Skeletal muscle satellite cell (primary cell): ENCODE data around the gene CDX1.

Experiments used
- H3K27me3 ChIP-seq: 2 replicates; pipeline ENCODE4 v1.7.0; 2013; ENCODE audit warnings: low read length; ENCODE audit not compliant: control insufficient read depth, insufficient read depth
- H3K36me3 ChIP-seq: 2 replicates; pipeline ENCODE4 v1.7.0; 2013; ENCODE audit warnings: mild to moderate bottlenecking, control low read depth, low read length; ENCODE audit not compliant: insufficient read depth
- H3K4me1 ChIP-seq: 2 replicates; pipeline ENCODE4 v1.7.0; 2013; ENCODE audit warnings: low read length; ENCODE audit not compliant: control insufficient read depth, insufficient read depth
- H3K4me2 ChIP-seq: 2 replicates; pipeline ENCODE4 v1.7.0; 2013; ENCODE audit warnings: mild to moderate bottlenecking, low read length
- H3K4me3 ChIP-seq: 2 replicates; pipeline ENCODE4 v1.7.0; 2013; ENCODE audit warnings: low read length
- H3K9ac ChIP-seq: 2 replicates; pipeline ENCODE4 v1.7.0; 2013; ENCODE audit warnings: mild to moderate bottlenecking, low read depth, low read length, moderate library complexity
- H3K9me3 ChIP-seq: replicated peaks from 2 replicates; pipeline ENCODE4 v1.7.0; 2013; ENCODE audit warnings: mild to moderate bottlenecking, control low read depth, low read length

Gene CDX1

DNA sequence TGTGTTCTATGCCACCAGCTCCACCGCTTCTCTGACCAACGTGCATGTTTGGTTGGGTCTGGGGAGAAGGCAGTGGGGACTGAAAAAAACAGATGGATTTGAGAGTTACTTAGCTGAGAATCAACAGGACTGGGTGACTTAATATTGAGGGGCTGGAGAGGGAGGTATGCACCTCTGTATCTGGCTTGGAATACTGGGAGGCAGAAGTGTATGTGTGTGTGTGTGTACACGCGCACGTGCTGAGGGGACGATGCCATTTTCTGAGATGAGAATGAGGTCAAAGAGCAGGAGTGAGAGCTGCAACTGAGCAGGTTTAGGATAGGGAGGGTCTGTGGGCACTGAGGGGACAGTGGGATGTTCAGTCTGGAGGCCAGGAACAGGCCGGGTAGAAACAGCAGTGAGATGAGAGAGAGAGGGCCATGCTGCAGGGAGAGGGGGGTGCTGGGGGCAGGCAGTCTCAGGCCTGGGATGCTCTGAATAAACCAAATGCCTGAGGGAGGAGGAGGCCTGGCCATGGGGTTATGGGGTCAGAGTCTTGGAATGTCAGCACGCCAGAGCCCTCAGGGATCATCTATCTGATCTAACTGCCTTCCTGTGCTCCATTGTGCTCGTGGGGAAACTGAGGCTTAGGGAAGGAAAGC, 24.9 kb upstream of the CDX1 start:
- Histone ChIP-seq H3K36me3 (no peaks in the 10 kb centered on the region), H3K4me2 (peak overlapping the region; percentile 24), H3K9me3 (no peaks in the 10 kb centered on the region), H3K4me3 (no peak overlapping the region), H3K27me3 (no peaks in the 10 kb centered on the region), H3K4me1 (peaks cover 81% of the 10 kb centered on the region), H3K9ac (peak overlapping the region; percentile 63)

DNA sequence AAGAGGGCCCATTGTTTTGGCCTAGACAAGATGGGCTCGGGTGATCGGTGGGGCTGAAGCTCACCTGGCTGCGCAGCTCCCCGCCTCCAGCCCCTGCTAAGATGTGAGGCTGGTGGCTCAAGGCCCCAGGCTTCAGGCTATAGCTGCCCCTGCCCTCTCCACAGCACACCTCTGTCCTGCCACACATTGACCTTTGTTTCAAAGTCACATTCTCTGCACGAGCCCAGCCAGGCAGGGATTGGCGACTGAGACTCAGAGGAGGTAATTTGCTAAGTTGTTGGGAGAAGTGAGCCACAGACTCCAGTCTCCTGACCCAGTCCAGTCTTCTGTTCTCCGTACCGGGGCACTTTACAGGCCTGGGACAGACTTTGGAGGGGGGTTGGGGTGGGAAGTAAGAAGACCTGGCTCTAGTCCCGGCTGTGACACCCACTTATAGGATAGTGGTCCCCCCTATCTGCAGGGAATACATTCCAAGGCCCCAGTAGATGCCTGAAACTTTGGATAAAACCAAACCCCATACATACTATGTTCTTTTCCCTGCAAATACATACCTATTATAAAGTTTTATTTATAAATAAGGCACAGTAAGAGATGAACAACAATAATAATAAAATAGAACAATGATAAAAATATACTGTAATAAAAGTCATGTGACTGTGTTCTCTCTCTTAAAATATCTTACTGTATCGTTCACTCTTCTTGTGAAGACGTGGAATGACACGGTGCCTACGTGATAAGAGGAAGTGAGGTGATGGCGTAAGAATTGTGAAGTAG, 24.2 kb upstream of the CDX1 start:
- Histone ChIP-seq H3K4me1 (peaks cover 75% of the 10 kb centered on the region), H3K36me3 (no peaks in the 10 kb centered on the region), H3K4me3 (peak overlapping the region; percentile 33), H3K9me3 (no peaks in the 10 kb centered on the region), H3K4me2 (peak overlapping the region; percentile 82), H3K9ac (peak overlapping the region; percentile 33), H3K27me3 (no peaks in the 10 kb centered on the region)

DNA sequence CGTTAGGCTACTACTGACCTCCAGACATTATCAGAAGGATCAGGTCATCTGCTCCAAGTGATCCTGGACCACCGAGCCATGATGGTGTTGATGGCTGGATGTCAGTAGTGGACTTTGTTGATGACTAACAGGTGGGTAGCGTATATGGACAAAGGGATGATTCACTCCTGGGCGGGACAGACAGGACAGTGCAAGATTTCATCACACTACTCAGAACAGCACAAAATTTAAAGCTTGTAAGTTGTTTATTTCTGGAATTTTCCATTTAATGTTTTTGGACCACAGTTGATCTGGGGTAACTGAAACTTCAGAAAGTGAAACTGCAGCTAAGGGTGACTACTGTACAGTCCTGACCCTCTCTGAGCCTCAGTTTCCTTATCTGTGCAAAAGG, 23.6 kb upstream of the CDX1 start:
- H3K9ac ChIP-seq: peak overlapping the region; percentile 73
- peaks cover 69% of the 10 kb centered on the region for H3K4me1 ChIP-seq
- no peaks in the 10 kb centered on the region for H3K36me3 ChIP-seq
- H3K9me3 ChIP-seq: no peaks in the 10 kb centered on the region
- peak overlapping the region; percentile 37 for H3K4me3 ChIP-seq
- peak overlapping the region; percentile 82 for H3K4me2 ChIP-seq
- no peaks in the 10 kb centered on the region for H3K27me3 ChIP-seq

DNA sequence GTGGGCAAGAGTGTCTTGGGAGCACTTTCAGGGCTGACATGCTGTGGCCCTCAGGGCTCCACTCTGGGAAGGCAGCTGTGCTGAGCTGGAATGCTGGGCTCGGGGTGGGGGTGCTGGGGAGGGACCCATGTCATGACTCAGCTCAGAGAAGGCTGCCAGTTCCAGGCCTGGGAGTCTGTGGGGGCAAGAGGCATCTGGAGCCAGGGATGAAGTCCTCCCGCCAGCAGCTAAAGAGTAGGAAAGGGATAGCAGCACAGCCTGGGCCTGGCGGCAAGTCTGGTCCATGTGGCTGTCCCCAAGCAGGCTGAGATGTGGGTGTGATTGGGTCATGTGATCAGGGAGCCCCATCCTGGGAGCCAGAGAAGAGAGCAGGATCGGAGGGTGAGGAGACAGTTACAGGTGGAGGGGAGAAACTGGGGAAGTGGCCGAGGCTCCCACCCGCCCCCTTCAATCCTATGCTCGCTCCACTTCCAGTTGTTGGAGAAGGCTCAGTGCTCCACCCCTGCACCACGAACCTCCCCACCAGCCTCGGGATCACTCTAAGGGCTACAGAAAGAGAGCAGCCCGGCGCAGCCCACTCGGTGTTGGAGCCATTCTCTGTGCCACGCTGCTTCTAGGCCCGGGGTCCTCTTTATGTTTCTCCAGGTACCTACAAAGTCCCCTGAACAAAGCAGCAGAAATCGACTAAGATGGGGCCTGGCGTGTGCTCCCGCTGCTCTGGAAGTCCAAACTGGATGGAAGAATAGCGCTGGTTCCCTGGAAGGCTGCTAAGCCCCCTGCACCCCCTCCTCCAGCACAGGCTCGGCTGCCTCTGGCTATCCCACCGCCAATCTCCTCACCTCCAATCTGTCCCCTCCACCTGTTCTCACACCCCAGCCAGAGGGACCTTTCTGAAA, 23.0 kb upstream of the CDX1 start:
- Histone ChIP-seq H3K4me3 (peak overlapping the region; percentile 37), H3K36me3 (no peaks in the 10 kb centered on the region), H3K9ac (peak overlapping the region; percentile 73), H3K27me3 (no peaks in the 10 kb centered on the region), H3K9me3 (no peaks in the 10 kb centered on the region), H3K4me2 (peak overlapping the region; percentile 82), H3K4me1 (peaks cover 68% of the 10 kb centered on the region)

DNA sequence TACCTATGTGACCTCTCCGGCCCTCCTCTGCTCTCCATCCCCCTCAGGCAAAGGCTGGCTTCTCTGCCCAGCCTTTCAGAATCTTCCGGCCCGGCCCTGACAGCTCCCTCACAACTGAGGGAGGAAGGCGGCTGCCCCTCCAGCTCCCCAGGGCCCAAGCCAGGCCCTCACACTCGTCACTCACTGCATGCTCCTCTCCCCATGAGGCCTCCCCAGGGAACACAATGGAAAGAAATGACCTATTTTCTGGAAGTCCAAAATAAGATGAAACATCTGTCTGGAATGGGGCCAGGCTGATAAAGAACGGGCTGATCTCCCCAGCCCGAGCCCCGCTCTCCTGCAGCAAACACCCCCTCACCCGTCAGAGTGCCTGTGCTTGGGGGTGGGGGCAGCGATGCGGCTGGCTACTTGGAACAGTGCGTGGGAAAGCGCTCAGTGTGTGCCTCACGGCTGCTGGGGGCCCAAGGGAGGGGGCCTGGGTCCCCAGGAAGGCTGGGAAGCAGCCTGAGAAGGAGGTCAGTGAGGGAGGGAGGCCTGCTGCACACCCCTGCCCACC, 22.3 kb upstream of the CDX1 start:
- H3K4me2 ChIP-seq: peak overlapping the region; percentile 82
- H3K36me3 ChIP-seq: no peaks in the 10 kb centered on the region
- peaks cover 66% of the 10 kb centered on the region for H3K4me1 ChIP-seq
- H3K9ac ChIP-seq: peak overlapping the region; percentile 73
- H3K27me3 ChIP-seq: no peaks in the 10 kb centered on the region
- H3K4me3 ChIP-seq: peak overlapping the region; percentile 26
- H3K9me3 ChIP-seq: no peaks in the 10 kb centered on the region

DNA sequence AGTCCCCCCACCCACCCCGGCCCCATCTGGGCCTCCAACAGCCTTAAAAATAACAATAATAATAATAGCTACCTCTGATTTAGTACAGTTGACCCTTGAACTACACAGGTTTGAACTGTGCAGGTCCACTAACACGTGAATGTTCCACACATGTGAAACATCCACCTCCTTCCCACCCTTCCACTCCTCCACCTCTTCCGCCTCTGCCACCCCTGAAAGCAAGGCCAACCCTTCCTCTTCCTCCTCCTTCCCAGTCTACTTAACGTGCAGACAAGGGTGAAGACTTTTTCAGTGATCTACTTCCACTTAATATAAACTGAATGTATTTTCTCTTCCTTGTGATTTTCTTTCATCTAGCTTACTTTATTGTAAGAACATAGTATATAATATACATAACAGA, 21.7 kb upstream of the CDX1 start:
- Histone ChIP-seq H3K9ac (peak overlapping the region; percentile 73), H3K4me1 (peaks cover 62% of the 10 kb centered on the region), H3K4me3 (no peak overlapping the region)

DNA sequence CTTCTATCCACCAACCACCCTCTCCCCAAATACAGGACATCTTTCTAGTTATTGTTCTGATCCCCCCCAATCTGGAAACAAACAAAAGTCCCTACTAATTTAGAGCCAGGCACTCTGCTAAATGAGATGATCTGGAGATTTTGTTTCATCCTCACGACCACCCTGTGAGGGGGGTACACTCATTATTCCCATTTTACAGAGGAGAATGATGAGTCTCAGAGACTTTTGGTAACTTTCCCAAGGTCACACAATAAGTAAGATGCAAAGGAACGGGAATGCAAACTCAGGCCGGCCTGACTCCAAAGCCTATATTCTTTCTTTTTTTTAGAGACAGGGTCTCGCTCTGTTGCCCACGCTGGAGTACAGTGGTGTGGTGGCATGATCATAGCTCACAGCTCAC, 20.3 kb upstream of the CDX1 start:
- Histone ChIP-seq H3K9ac (no peak overlapping the region), H3K4me3 (no peak overlapping the region), H3K36me3 (no peaks in the 10 kb centered on the region), H3K27me3 (no peaks in the 10 kb centered on the region), H3K9me3 (no peaks in the 10 kb centered on the region), H3K4me2 (no peak overlapping the region), H3K4me1 (peaks cover 49% of the 10 kb centered on the region)

More for the DNA sequence above, 21.7 kb upstream of the CDX1 start:
- Histone ChIP-seq H3K27me3 (no peaks in the 10 kb centered on the region), H3K4me2 (no peak overlapping the region), H3K9me3 (no peaks in the 10 kb centered on the region), H3K36me3 (no peaks in the 10 kb centered on the region)

DNA sequence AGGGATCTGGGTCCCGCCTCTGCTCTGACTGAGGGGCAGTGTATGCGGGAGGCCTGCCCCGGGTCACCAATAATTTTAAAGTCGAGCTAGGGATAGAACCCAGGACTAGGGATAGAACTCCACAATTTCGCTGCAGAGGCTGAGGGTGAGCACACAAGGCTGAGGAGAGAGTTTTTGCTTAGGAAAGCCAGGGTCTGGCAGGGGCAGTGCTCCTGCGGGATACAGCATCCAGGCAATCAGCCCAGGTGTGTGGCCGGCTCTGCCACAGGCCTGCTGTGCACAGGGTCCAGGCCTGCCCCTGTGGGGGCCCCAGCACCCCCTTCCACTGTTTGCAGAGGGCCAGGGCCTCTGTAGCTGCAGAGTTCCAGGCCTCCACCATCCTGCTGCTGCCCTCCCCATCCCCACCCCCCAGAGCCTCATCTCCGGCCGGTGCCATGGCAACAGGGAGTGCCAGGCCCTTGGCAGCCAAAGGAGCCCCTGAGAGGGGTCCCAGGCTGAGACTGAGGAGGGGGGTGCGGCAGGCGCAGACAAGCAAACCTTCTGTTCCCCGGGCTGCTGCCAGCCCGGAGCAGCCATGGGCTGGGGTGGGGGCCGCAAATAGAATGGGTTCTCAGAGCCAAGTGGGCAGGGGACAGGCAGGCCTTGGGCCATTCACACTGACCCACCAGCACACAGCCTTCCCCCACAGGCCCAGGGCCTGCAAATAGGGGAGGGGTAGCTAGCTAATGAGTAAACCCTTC, 19.5 kb upstream of the CDX1 start:
- Histone ChIP-seq H3K36me3 (no peaks in the 10 kb centered on the region), H3K4me1 (peaks cover 41% of the 10 kb centered on the region), H3K9ac (no peak overlapping the region), H3K27me3 (no peaks in the 10 kb centered on the region), H3K4me3 (no peak overlapping the region), H3K9me3 (no peaks in the 10 kb centered on the region), H3K4me2 (no peak overlapping the region)

DNA sequence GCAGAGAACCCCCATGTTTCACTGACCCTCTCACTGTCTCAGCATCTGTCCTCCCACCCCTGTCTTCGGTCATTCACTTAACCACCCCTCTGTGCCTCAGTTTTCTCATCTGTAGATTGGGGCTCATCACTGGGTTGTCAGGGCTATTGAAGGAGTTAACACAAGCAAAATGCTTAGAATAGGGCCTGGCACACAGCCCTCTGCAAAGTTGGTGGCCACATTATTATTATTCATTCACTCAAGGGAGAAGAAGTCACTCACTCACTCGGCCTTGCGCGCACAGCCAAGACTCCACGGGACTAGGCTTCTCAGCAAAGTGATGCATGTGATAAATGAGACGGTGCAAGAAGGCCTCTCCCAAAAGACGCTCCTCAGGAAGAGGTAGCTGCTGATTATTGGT, 18.9 kb upstream of the CDX1 start:
- no peaks in the 10 kb centered on the region for H3K27me3 ChIP-seq
- H3K4me3 ChIP-seq: no peak overlapping the region
- no peaks in the 10 kb centered on the region for H3K36me3 ChIP-seq
- no peak overlapping the region for H3K9ac ChIP-seq
- H3K9me3 ChIP-seq: no peaks in the 10 kb centered on the region
- no peak overlapping the region for H3K4me2 ChIP-seq
- H3K4me1 ChIP-seq: peaks cover 35% of the 10 kb centered on the region

DNA sequence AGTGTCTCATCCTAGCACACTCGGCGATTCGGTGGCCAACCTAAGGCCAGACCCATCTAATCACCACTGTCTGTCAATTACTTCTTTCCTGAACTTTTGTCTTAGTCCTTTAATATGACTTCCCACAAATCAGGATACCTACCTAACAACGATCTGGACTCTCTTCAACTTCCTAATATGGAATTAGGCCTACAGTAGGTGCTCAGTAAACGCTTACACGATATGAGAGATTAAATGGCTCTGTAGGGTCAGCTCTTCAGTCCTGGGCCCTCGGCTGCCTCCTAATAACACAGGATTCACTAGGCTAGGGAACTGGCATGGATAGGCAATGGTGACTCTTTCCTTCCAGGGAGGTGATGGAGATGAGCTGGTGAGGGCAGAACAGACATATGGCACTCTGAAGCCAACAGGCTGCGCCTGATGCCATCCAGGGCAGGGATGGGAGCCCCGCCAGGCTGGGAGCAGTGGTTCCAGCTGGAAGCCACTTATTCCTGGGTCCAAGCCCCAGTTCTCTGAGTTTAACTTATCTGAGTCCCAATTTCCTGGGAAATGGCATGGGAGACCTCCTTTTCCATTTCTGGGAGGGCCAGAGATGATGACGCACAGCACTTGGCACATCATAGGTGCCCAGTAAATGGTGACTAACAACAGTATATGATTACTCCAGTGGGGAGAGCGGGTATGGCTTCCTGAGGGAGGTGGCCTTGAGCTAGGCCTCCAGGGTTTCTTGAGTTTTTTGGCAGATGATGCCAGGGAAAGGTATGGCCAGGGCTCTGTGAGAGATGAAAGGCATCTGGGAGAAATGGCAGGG, 18.3 kb upstream of the CDX1 start:
- Histone ChIP-seq H3K9ac (no peak overlapping the region), H3K27me3 (no peaks in the 10 kb centered on the region), H3K36me3 (no peaks in the 10 kb centered on the region), H3K4me3 (no peak overlapping the region), H3K4me1 (peaks cover 28% of the 10 kb centered on the region), H3K9me3 (no peaks in the 10 kb centered on the region), H3K4me2 (no peak overlapping the region)
